ENCODE results near the gene CTNND2. TPM values are rescaled to one million over a fixed set of nuclear protein-coding genes. Genes with fewer than 3 reads are reported as not detected.

The CTNND2 gene
- polyA plus RNA-seq, 3 donors from 2014 or later: not detected

DNA sequence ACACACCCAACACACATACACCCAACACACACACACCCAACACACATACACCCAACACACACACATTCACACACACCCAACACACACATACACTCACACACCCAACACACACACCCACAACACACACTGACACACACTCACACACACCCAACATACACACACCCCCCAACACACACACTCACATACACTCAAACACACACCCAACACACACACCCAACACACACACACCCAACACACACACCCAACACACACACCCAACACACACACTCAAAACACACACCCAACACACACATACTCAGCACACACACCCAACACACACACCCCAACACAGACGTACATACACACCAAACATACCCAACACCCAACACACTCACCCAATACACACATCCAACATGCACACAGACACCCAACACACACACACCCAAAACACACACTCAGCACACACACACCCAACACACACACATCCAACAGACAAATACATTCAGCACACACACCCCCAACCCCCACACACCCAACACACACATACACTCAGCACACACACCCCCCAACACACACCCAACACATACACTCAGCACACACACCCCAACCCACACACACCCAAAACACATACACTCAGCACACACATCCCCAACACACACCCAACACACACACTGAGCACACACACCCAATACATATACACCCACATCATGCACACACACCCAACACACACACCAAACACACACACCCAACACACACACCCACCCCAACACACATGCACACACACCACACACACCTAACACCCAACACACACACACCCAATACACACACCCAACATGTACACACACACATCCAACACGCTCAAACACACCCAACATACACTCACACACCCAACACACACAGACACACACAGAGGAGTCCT lies 663.7 kb downstream of the CTNND2 start:
- Mint-ChIP-seq H3K9me3 (no peaks in the 10 kb centered on the region), H3K27ac (peak overlapping the region in 2 of 6 donors; percentile 13 to 22), H3K4me3 (no peak overlapping the region), H3K27me3 (ENCODE audit: low read depth in 3 of 3) (peaks cover 2 to 3% (median 3%) of the 10 kb centered on the region in 3 donors), H3K36me3 (no peaks in the 10 kb centered on the region), H3K4me1 (peaks cover under 1 to 12% of the 10 kb centered on the region in 2 donors)
- DNase-seq: no peak

DNA sequence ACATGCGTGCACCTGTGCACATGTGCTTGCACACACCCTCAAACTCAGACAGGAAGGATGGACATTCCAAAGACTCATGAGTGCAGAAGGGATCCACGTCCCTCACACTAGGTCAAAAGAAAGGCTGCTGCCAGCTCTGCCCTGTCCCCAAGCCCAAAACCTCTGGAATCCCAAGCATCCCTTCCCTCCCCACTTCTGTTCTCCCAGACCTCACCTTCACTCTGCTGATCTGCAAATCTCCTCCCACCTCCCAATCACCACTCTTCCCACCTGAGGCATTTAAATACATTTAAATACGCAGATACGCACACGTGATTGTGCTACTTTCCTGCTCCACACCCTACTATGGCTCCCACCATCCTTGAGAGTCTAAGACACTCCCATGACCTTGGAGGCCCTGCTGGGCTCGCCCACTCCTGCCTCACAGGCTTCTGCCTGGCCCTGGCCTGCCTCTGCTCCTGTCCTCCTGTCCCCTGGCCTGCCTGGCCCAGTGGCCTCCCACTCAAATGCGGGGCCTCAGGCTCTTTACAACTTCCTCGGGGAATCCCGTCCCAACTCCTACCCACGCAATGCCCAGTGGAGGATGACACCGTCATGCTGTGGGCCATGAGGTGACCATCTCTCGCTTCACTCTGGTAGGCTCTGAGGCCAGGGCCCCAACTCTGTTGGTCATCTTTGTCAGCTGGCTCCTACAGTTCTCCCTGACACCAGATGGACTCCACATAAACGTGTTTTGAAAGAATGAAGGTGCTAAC lies 664.8 kb downstream of the CTNND2 start:
- peaks cover 0 to 3% (median 2%) of the 10 kb centered on the region in 3 donors for H3K27me3 Mint-ChIP-seq (ENCODE audit: low read depth in 3 of 3)
- no peak overlapping the region for H3K4me3 Mint-ChIP-seq
- H3K27ac Mint-ChIP-seq: peak overlapping the region in 1 of 6 donors; percentile 46
- H3K36me3 Mint-ChIP-seq: peaks cover 0 to 2% (median 0%) of the 10 kb centered on the region in 3 donors
- no peak for DNase-seq
- H3K4me1 Mint-ChIP-seq: peaks cover 11 to 23% of the 10 kb centered on the region in 2 donors
- H3K9me3 Mint-ChIP-seq: peaks cover 0 to under 1% (median 0%) of the 10 kb centered on the region in 6 donors

DNA sequence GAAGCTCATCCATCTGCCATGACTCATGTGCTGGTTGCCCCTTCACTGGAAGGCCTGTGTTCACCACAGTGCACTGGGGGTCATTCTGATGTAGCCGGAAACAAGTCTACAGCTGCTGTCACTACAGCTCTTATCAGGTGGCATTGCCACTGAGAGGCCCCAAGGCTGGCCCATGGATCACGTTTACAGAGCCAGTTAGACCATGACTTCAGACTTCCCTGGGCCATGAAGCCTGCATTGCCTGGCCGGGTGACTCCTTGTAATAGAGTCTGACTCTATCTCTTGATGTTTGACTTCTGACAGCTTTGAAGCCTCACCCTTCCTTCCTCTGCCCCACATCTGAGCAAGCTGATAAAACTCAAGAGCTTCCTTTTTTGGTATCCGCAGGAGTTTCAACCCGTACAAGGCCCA lies 669.7 kb downstream of the CTNND2 start:
- H3K4me1 Mint-ChIP-seq: peaks cover 48 to 63% of the 10 kb centered on the region in 2 donors
- H3K36me3 Mint-ChIP-seq: peaks cover 16 to 27% (median 19%) of the 10 kb centered on the region in 3 donors
- H3K27ac Mint-ChIP-seq: peak overlapping the region; percentile 88 to 96 (median 92)
- peaks cover 3 to 30% (median 18%) of the 10 kb centered on the region in 6 donors for H3K9me3 Mint-ChIP-seq
- peaks cover 0 to 4% (median 2%) of the 10 kb centered on the region in 3 donors for H3K27me3 Mint-ChIP-seq (ENCODE audit: low read depth in 3 of 3)
- peak overlapping the region; percentile 33 to 73 (median 64) for H3K4me3 Mint-ChIP-seq
- peak; percentile 30 to 48 (median 39) for DNase-seq

GRCh38 chr5:11230890-11231289 lies 673.4 kb downstream of the CTNND2 start:
- H3K4me3 Mint-ChIP-seq: no peak overlapping the region
- H3K27me3 Mint-ChIP-seq (ENCODE audit: low read depth in 3 of 3): peaks cover 0 to 4% (median 3%) of the 10 kb centered on the region in 3 donors
- no peak overlapping the region for H3K27ac Mint-ChIP-seq
- no peak for DNase-seq
- H3K9me3 Mint-ChIP-seq: peaks cover 3 to 30% (median 18%) of the 10 kb centered on the region in 6 donors
- H3K36me3 Mint-ChIP-seq: peaks cover 16 to 27% (median 19%) of the 10 kb centered on the region in 3 donors
- peaks cover 51 to 54% of the 10 kb centered on the region in 2 donors for H3K4me1 Mint-ChIP-seq

DNA sequence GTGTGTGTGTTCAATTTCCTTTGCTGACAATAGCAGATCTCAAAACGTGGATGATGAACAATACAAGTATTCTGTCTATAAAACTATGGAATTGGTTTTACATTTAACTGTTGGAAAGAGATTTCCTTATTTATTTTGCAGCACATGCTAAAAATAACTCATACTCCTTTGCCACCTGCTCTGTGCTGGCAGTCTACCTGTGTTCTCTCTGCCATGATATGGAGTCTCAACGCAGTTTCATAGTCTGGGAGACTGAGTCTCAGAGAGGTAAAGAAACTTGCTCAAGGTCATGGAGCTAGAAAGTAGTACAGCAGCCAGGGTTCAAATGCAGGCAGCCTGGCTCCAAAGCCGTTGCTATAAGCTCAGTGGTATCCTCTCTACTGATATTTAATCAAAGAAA lies 677.2 kb downstream of the CTNND2 start:
- H3K36me3 Mint-ChIP-seq: peaks cover 7 to 15% (median 12%) of the 10 kb centered on the region in 3 donors
- no peak overlapping the region for H3K27ac Mint-ChIP-seq
- peaks cover 17 to 18% of the 10 kb centered on the region in 2 donors for H3K4me1 Mint-ChIP-seq
- peaks cover 0 to 3% (median 0%) of the 10 kb centered on the region in 3 donors for H3K27me3 Mint-ChIP-seq (ENCODE audit: low read depth in 3 of 3)
- no peak for DNase-seq
- no peak overlapping the region for H3K4me3 Mint-ChIP-seq
- peaks cover 0 to 11% (median 7%) of the 10 kb centered on the region in 6 donors for H3K9me3 Mint-ChIP-seq

- Mint-ChIP-seq H3K9me3 (no peaks in the 10 kb centered on the region), H3K4me1 (peaks cover 0 to 8% of the 10 kb centered on the region in 2 donors), H3K27me3 (ENCODE audit: low read depth in 3 of 3) (peaks cover 0 to 3% (median 2%) of the 10 kb centered on the region in 3 donors), H3K4me3 (no peak overlapping the region), H3K36me3 (peaks cover under 1 to 5% (median 3%) of the 10 kb centered on the region in 3 donors), H3K27ac (no peak overlapping the region)
- DNase-seq: peak in 2 of 3 donors; percentile 2 to 6
Observed at GRCh38 chr5:11224436-11225187, 679.6 kb downstream of the CTNND2 start.

- H3K27me3 Mint-ChIP-seq (ENCODE audit: low read depth in 3 of 3): peaks cover 0 to 5% (median 1%) of the 10 kb centered on the region in 3 donors
- DNase-seq: no peak
- peak overlapping the region in 1 of 6 donors; percentile 46 for H3K27ac Mint-ChIP-seq
- H3K4me1 Mint-ChIP-seq: peaks cover 0 to 8% of the 10 kb centered on the region in 2 donors
- H3K36me3 Mint-ChIP-seq: peaks cover 3 to 7% (median 5%) of the 10 kb centered on the region in 3 donors
- H3K9me3 Mint-ChIP-seq: no peaks in the 10 kb centered on the region
- no peak overlapping the region for H3K4me3 Mint-ChIP-seq
Observed at GRCh38 chr5:11222169-11222568, 682.1 kb downstream of the CTNND2 start.

DNA sequence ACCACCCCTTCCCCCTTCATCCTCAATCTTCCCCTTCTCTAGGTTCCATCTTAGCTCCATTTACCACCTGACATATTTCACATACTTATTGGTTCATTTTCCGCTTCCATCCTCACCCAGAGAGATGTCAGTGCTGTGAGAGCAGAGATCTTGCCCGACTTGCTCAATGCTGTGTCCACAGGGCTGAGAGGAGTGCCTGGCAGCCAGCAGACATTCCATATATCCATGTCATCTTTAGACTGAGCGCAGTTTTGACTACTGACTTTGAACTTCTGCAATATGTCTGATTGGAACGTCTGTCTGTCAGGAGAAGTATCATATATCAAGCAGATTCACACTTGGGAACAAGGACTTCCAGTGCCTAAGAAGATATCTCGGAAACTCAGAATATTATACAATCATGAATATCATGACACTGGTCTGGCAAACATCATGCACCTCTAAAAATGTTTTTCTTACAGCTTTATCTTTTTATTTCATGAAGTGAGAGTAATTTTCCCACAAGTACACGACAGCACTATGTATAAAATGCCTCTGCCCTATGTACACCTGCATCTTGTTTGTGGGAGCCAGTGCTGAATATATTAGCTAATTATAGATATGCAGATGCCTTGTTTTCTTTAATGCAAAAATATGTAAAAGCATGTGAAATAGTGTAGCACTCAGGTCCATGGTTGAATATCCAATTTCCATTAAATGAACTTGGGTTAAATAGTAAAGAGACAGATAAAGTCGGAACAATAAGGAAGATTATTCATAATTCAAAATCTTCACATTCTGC lies 689.2 kb downstream of the CTNND2 start:
- Mint-ChIP-seq H3K4me1 (no peaks in the 10 kb centered on the region), H3K27ac (no peak overlapping the region), H3K4me3 (no peak overlapping the region), H3K36me3 (peaks cover 0 to 10% (median 0%) of the 10 kb centered on the region in 3 donors), H3K27me3 (ENCODE audit: low read depth in 3 of 3) (peaks cover 0 to 5% (median 1%) of the 10 kb centered on the region in 3 donors), H3K9me3 (no peaks in the 10 kb centered on the region)
- no peak for DNase-seq

- Mint-ChIP-seq H3K36me3 (peaks cover 0 to 3% (median 0%) of the 10 kb centered on the region in 3 donors), H3K4me1 (no peaks in the 10 kb centered on the region), H3K27ac (peak overlapping the region in 1 of 6 donors; percentile 29), H3K9me3 (no peaks in the 10 kb centered on the region), H3K27me3 (ENCODE audit: low read depth in 3 of 3) (peaks cover 0 to 1% (median 0%) of the 10 kb centered on the region in 3 donors), H3K4me3 (no peak overlapping the region)
- no peak for DNase-seq
Observed at GRCh38 chr5:11212706-11213105, 691.5 kb downstream of the CTNND2 start.

GRCh38 chr5:11197726-11198125 lies 706.5 kb downstream of the CTNND2 start:
- no peaks in the 10 kb centered on the region for H3K36me3 Mint-ChIP-seq
- DNase-seq: no peak
- H3K9me3 Mint-ChIP-seq: no peaks in the 10 kb centered on the region
- H3K27ac Mint-ChIP-seq: no peak overlapping the region
- H3K4me1 Mint-ChIP-seq: no peaks in the 10 kb centered on the region
- H3K4me3 Mint-ChIP-seq: no peak overlapping the region
- peaks cover 0 to 5% (median 0%) of the 10 kb centered on the region in 3 donors for H3K27me3 Mint-ChIP-seq (ENCODE audit: low read depth in 3 of 3)

DNA sequence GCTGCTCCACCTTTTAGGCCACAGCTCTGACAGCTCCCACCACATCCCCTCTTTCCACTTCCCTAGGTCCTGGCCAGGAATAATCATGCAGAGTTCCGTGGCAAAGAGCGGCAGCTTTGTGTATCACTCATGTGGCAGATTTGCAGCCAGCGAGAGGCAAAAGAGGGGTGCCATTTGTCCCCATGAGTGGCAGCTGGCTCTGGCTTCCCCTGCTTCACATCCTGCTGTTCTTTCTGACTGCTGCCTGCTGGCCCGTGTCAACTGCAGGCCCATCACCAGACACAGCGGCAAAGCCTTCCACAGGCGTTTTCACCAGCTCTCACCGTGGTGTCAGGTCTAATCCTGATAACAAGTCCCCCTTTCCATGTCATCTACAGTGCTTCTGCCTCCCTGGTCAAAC lies 712.6 kb downstream of the CTNND2 start:
- no peaks in the 10 kb centered on the region for H3K36me3 Mint-ChIP-seq
- H3K4me3 Mint-ChIP-seq: no peak overlapping the region
- peaks cover 0 to 1% (median 0%) of the 10 kb centered on the region in 6 donors for H3K9me3 Mint-ChIP-seq
- H3K27ac Mint-ChIP-seq: no peak overlapping the region
- no peak for DNase-seq
- no peaks in the 10 kb centered on the region for H3K4me1 Mint-ChIP-seq
- peaks cover 0 to 4% (median 4%) of the 10 kb centered on the region in 3 donors for H3K27me3 Mint-ChIP-seq (ENCODE audit: low read depth in 3 of 3)

DNA sequence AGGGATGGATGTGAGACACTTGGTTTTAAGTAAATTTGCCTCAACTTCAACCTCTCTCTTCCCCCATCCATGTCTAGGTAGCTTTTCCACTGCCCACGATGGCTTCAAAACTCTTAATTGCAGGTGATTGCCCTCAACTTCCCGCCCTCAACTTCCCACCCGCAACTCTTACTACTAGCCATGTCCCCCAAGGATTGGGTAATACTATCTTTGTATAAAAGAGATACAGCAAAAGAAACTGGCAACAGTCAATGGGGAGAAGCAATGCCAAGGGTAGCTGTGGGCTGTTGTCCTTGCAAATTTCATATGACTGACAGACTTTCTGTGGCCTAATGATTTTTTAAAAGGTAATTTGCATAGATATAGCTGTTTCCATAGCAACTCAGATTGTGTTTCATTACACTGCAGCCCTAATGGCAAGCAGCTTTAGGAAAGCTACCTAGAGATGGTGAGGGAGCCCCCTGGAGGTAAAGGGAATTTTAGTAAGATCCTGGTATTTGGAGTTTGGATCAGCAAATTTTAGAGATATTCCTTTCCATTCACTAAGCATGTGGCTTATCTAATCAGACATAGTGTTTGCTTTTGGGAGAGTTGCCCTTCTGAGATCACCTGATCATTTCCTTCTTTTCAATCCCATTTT lies 721.7 kb downstream of the CTNND2 start:
- H3K4me3 Mint-ChIP-seq: no peak overlapping the region
- H3K27me3 Mint-ChIP-seq (ENCODE audit: low read depth in 3 of 3): peaks cover 1 to 11% (median 3%) of the 10 kb centered on the region in 3 donors
- no peaks in the 10 kb centered on the region for H3K9me3 Mint-ChIP-seq
- no peak overlapping the region for H3K27ac Mint-ChIP-seq
- no peaks in the 10 kb centered on the region for H3K4me1 Mint-ChIP-seq
- peak in 1 of 3 donors; percentile 1 for DNase-seq
- H3K36me3 Mint-ChIP-seq: no peaks in the 10 kb centered on the region
